HepG2 (cell line): ENCODE measurements around the gene UBXN2A. TPM values are rescaled to one million over a fixed set of nuclear protein-coding genes. Genes with fewer than 3 reads are reported as not detected.

Experiments used
- ARNT2 ChIP-seq: sonication (generic); formaldehyde crosslinking; IDR thresholded peaks from 2 replicates; pipeline ENCODE4 v1.8.0; 2022; ENCODE audit warnings: mild to moderate bottlenecking, low read depth, missing genetic modification reagents, moderate library complexity
- ATF4 ChIP-seq, 2 experiments: fragments of 450-650 bp in 1 of 2; sonication (generic) in 1 of 2; formaldehyde crosslinking; IDR thresholded peaks; 2 replicates each; pipeline versions ENCODE4 v1.5.0 to v1.8.0; 2020 to 2022; ENCODE audit warnings: mild to moderate bottlenecking in 1 of 2, missing genetic modification reagents in 1 of 2
- CERS6 ChIP-seq: sonication (generic); formaldehyde crosslinking; IDR thresholded peaks from 2 replicates; pipeline ENCODE4 v1.5.0; 2020; ENCODE audit warnings: missing genetic modification reagents
- EEA1 ChIP-seq: sonication (generic); formaldehyde crosslinking; IDR thresholded peaks from 2 replicates; pipeline ENCODE4 v1.5.1; 2020; ENCODE audit warnings: mild to moderate bottlenecking, missing genetic modification reagents, borderline replicate concordance
- EP300 ChIP-seq, 3 experiments: sonication (generic) in 1 of 3; formaldehyde crosslinking in 1 of 3; IDR thresholded peaks; 2 replicates each; pipeline versions ENCODE4 v1.5.1 to v1.6.1; 2011 to 2020; ENCODE audit warnings: low read depth in 2 of 3, low read length in 2 of 3, borderline replicate concordance in 1 of 3, improper control_type of control experiment in 1 of 3, mild to moderate bottlenecking in 1 of 3, missing genetic modification reagents in 1 of 3, moderate library complexity in 1 of 3
- HOXD1 ChIP-seq: sonication (generic); formaldehyde crosslinking; IDR thresholded peaks from 2 replicates; pipeline ENCODE4 v1.5.0; 2020; ENCODE audit warnings: missing genetic modification reagents
- KLF16 ChIP-seq, 2 experiments: sonication (generic) in 1 of 2; formaldehyde crosslinking in 1 of 2; IDR thresholded peaks; 2 replicates each; pipeline versions ENCODE4 v1.6.1 to v1.8.0; 2016 to 2023; ENCODE audit warnings: missing genetic modification reagents in 2 of 2, missing compliant biosample characterization in 1 of 2
- MAFG ChIP-seq: sonication (generic); formaldehyde crosslinking; IDR thresholded peaks from 2 replicates; pipeline ENCODE4 v1.5.1; 2020; ENCODE audit warnings: mild to moderate bottlenecking, missing genetic modification reagents
- MXD4 ChIP-seq: IDR thresholded peaks from 2 replicates; pipeline ENCODE4 v1.6.1; 2016; ENCODE audit warnings: mild to moderate bottlenecking, missing biosample characterization, missing genetic modification reagents
- PBX2 ChIP-seq: IDR thresholded peaks from 2 replicates; pipeline ENCODE4 v1.6.1; 2016; ENCODE audit warnings: control low read depth
- RFX5 ChIP-seq: IDR thresholded peaks from 2 replicates; pipeline ENCODE4 v1.6.1; 2011; ENCODE audit warnings: low read depth, low read length, improper control_type of control experiment
- THAP11 ChIP-seq: IDR thresholded peaks from 2 replicates; pipeline ENCODE4 v1.6.1; 2016; ENCODE audit warnings: missing biosample characterization, missing genetic modification reagents
- ZMAT5 ChIP-seq: sonication (generic); formaldehyde crosslinking; IDR thresholded peaks from 2 replicates; pipeline ENCODE4 v1.5.0; 2020; ENCODE audit warnings: mild to moderate bottlenecking, low read depth, missing genetic modification reagents, borderline replicate concordance
- ZNF292 ChIP-seq: sonication (generic); formaldehyde crosslinking; IDR thresholded peaks from 2 replicates; pipeline ENCODE4 v1.8.1; 2022; ENCODE audit warnings: mild to moderate bottlenecking, low read depth, missing genetic modification reagents, borderline replicate concordance
- ZNF382 ChIP-seq: sonication (generic); formaldehyde crosslinking; IDR thresholded peaks from 2 replicates; pipeline ENCODE4 v1.5.0; 2020; ENCODE audit warnings: missing genetic modification reagents, mild to moderate bottlenecking, borderline replicate concordance
- ZNF562 ChIP-seq: sonication (generic); formaldehyde crosslinking; IDR thresholded peaks from 2 replicates; pipeline ENCODE4 v1.8.0; 2022; ENCODE audit warnings: missing genetic modification reagents, borderline replicate concordance
- polyA plus RNA-seq, 8 experiments: library from polyadenylated mRNA; depleted of rRNA in 3 of 8; stranded (reverse) in 7 of 8; unstranded in 1 of 8; fragments of >200 nt; fragmentation: Illumina TruSeq in 4 of 8; extraction: Trizol in 4 of 8; gene quantifications; 2 replicates each; pipeline versions ENCODE4 v1.2.1 to v1.2.3, GENCODE V29; 2011 to 2016; ENCODE audit warnings: low read depth in 4 of 8, missing spikeins in 1 of 8, mixed read lengths in 1 of 8; ENCODE audit not compliant: insufficient read depth in 1 of 8
- total RNA-seq, 5 experiments: library from RNA; depleted of rRNA; stranded (reverse); fragments of >200 nt; fragmentation: Illumina TruSeq; extraction: Trizol; gene quantifications; 2 replicates each; pipeline ENCODE4 v1.2.3, GENCODE V29; 2016; ENCODE audit warnings: low read depth in 1 of 5
- TF ChIP-seq, protein P1 (sequence below): sonication (generic); formaldehyde crosslinking; IDR thresholded peaks from 2 replicates; pipeline ENCODE4 v1.5.0; 2020; ENCODE audit warnings: mild to moderate bottlenecking, missing genetic modification reagents
- TF ChIP-seq, protein P2 (sequence below): sonication (generic); formaldehyde crosslinking; IDR thresholded peaks from 2 replicates; pipeline ENCODE4 v1.4.0; 2020; ENCODE audit warnings: missing genetic modification reagents, borderline replicate concordance

The UBXN2A gene
- total and polyA plus RNA-seq, 2 of the 13 experiments (the other 11 are each of a cell fraction or from before 2014, with no cell fraction given), result 8.3 to 20.9 TPM

DNA sequence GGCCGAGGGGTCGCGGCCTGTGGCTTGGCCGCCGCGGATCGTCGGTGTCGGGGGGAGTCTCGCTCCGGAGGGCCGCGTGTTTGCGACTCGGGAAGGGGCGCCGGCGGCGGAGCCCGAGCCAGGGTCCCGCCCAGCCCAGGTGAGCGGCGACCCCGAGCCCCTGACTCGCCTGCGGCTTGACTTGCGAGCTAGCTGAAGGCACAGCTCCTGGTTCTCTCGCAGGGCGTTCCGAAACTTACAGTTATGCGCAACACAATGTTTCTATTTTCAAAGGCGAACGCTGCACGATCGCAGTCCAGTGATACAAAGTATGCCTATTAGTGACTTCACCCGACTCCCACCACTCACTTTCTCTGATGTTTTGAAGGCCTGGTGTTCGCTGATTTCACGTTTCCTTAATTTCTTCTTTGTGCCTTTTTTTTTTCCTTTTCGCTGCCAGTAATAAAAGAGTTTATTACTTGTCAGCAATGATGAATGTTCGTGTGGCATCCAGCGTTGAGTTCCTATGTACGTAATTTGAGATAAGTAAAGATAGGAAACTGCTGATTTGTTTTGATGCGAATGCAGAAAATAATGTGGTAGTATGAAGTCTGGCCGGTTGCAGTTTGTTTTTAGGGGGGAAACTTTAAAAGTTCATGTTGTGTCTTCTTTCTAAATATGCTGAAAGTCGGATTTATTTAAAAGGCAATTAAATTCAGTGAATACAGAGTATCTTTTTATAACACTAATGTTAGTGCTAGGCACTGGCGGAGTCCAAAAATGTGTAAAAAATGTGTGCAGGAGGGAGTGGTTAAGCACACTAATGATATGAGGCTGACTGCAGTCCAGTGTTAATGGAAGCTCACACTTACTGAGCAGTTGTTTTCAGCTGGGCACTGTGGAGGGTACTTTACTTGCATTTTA is 706 bp downstream of the UBXN2A start (continued):
- TF ChIP-seq ATF4 (CRISPR knock-in tag; IDR thresholded peaks at IDR 0.05) (no peak), ZNF382 (CRISPR knock-in tag) (no peak), ARNT2 (CRISPR knock-in tag) (no peak; the same call in 1 of the 2 replicates), MAFG (CRISPR knock-in tag) (no peak), HOXD1 (no peak), EEA1 (CRISPR knock-in tag) (no peak), THAP11 (no peak), MXD4 (0 out of 2 replicates have a peak, but pooled peaks have one; percentile 41), ZNF292 (CRISPR knock-in tag) (no peak), EP300 (IDR thresholded peaks at IDR 0.05; ENCODE audit: low read depth in 2 of 2, low read length in 2 of 2) (no peak), EP300 (CRISPR knock-in tag; IDR thresholded peaks at IDR 0.05; ENCODE audit: borderline replicate concordance) (no peak), PBX2 (CRISPR knock-in tag) (no peak), ZMAT5 (no peak), KLF16 (CRISPR knock-in tag; IDR thresholded peaks at IDR 0.05) (no peak; a peak in 1 of 4 replicates), RFX5 (no peak), CERS6 (CRISPR knock-in tag) (no peak), ZNF562 (CRISPR knock-in tag) (no peak)
- TF ChIP-seq, protein P1, sequence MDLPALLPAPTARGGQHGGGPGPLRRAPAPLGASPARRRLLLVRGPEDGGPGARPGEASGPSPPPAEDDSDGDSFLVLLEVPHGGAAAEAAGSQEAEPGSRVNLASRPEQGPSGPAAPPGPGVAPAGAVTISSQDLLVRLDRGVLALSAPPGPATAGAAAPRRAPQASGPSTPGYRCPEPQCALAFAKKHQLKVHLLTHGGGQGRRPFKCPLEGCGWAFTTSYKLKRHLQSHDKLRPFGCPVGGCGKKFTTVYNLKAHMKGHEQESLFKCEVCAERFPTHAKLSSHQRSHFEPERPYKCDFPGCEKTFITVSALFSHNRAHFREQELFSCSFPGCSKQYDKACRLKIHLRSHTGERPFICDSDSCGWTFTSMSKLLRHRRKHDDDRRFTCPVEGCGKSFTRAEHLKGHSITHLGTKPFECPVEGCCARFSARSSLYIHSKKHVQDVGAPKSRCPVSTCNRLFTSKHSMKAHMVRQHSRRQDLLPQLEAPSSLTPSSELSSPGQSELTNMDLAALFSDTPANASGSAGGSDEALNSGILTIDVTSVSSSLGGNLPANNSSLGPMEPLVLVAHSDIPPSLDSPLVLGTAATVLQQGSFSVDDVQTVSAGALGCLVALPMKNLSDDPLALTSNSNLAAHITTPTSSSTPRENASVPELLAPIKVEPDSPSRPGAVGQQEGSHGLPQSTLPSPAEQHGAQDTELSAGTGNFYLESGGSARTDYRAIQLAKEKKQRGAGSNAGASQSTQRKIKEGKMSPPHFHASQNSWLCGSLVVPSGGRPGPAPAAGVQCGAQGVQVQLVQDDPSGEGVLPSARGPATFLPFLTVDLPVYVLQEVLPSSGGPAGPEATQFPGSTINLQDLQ, result no peak
- TF ChIP-seq, protein P2, sequence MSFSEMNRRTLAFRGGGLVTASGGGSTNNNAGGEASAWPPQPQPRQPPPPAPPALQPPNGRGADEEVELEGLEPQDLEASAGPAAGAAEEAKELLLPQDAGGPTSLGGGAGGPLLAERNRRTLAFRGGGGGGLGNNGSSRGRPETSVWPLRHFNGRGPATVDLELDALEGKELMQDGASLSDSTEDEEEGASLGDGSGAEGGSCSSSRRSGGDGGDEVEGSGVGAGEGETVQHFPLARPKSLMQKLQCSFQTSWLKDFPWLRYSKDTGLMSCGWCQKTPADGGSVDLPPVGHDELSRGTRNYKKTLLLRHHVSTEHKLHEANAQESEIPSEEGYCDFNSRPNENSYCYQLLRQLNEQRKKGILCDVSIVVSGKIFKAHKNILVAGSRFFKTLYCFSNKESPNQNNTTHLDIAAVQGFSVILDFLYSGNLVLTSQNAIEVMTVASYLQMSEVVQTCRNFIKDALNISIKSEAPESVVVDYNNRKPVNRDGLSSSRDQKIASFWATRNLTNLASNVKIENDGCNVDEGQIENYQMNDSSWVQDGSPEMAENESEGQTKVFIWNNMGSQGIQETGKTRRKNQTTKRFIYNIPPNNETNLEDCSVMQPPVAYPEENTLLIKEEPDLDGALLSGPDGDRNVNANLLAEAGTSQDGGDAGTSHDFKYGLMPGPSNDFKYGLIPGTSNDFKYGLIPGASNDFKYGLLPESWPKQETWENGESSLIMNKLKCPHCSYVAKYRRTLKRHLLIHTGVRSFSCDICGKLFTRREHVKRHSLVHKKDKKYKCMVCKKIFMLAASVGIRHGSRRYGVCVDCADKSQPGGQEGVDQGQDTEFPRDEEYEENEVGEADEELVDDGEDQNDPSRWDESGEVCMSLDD (CRISPR knock-in tag), result peak; percentile 69; the same call in 1 of the 2 replicates
